Measurements from ENCODE around the gene ENPP6.

The ENPP6 gene

GRCh38 chr4:184046148-184046547, 171.5 kb downstream of the ENPP6 start:
- Histone ChIP-seq H3K4me3 (ENCODE audit: low read length) (no peak overlapping the region), H3K27ac (ENCODE audit: low read depth, low read length) (no peak overlapping the region), H3K27me3 (ENCODE audit: control insufficient read depth, insufficient read depth, low read length) (peaks cover 1% of the 10 kb centered on the region), H3K36me3 (ENCODE audit: control insufficient read depth, insufficient read depth, low read length) (no peaks in the 10 kb centered on the region), H3K9ac (ENCODE audit: low read length) (no peak overlapping the region), H3K4me1 (ENCODE audit: control insufficient read depth, insufficient read depth, low read length) (no peaks in the 10 kb centered on the region)

DNA sequence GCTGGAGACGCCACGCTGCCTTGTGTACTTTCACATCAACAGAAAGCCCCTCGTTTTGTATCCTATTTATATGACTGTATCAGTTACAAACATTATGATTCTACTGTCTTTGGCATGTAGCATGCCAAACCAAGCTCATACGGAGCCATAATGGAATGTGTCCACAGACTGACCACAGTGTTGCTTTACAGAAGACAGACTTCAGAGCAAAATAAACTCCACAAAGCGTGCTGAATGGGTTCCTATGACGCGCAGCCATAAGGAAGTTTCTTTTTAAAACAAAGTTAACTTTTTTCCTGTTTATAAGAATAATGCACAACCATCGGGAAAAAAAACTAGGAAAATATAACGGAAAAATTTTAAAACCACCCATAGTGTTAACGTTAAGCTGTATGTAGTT, 176.5 kb downstream of the ENPP6 start:
- H3K36me3 ChIP-seq (ENCODE audit: control insufficient read depth, insufficient read depth, low read length), result no peaks in the 10 kb centered on the region
- H3K27me3 ChIP-seq (ENCODE audit: control insufficient read depth, insufficient read depth, low read length), result peaks cover 1% of the 10 kb centered on the region
- no peak overlapping the region for H3K27ac ChIP-seq (ENCODE audit: low read depth, low read length)
- H3K4me1 ChIP-seq (ENCODE audit: control insufficient read depth, insufficient read depth, low read length), result no peaks in the 10 kb centered on the region
- no peak overlapping the region for H3K9ac ChIP-seq (ENCODE audit: low read length)
- no peak overlapping the region for H3K4me3 ChIP-seq (ENCODE audit: low read length)

DNA sequence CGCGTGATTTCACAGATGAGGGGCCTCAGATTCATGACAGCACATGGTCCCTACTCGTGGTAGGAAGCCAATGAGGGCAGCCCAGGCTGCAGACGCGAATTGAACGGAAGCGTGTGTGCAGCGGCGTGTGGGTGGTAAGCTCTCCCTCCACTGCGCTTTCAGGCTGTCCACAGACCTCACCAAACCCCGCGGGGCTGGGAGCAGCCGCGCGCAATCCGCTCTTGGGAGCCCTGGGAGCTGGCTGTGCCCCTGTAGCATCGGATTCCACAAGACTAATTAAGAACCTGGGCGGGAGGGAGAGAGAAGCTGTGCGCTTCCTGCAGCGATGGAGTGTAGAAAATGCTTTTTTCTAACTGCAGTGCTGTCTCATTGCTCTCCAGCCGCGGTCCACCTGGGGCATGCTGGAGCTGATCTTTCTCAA, 177.7 kb downstream of the ENPP6 start:
- H3K27ac ChIP-seq (ENCODE audit: low read depth, low read length), result no peak overlapping the region
- H3K36me3 ChIP-seq (ENCODE audit: control insufficient read depth, insufficient read depth, low read length), result no peaks in the 10 kb centered on the region
- H3K27me3 ChIP-seq (ENCODE audit: control insufficient read depth, insufficient read depth, low read length), result peaks cover 1% of the 10 kb centered on the region
- H3K9ac ChIP-seq (ENCODE audit: low read length), result no peak overlapping the region
- H3K4me1 ChIP-seq (ENCODE audit: control insufficient read depth, insufficient read depth, low read length), result no peaks in the 10 kb centered on the region
- H3K4me3 ChIP-seq (ENCODE audit: low read length), result no peak overlapping the region

Measured in rectal smooth muscle tissue (tissue), 1 donor.